Spleen (tissue), 11 donors: ENCODE results near the gene MORN4. TPM values are rescaled to one million over a fixed set of nuclear protein-coding genes. Genes with fewer than 3 reads are reported as not detected.

Experiments
- DNase-seq: peaks from one replicate; pipeline ENCODE4 v3.0.0-alpha.2; 2020
- H3K27ac ChIP-seq, 8 donors: fragments of 200-600 bp; sonication (generic) in 7 of 8; 1 replicate in 4 of 8; 2 replicates in 4 of 8; pipeline versions ENCODE4 v1.5.0 to v1.8.0; 2016 to 2021; ENCODE audit warnings: inconsistent platforms in 4 of 8, mild to moderate bottlenecking in 4 of 8, moderate library complexity in 1 of 8
- H3K27me3 ChIP-seq, 7 donors: fragments of 200-600 bp; sonication (generic) in 6 of 7; replicated peaks in 1 of 7; 1 replicate in 4 of 7; 2 replicates in 3 of 7; pipeline versions ENCODE4 v1.5.0 to v1.8.0; 2016 to 2021; ENCODE audit warnings: inconsistent platforms in 3 of 7, mild to moderate bottlenecking in 1 of 7
- H3K36me3 ChIP-seq, 6 donors: fragments of 200-600 bp; sonication (generic) in 5 of 6; 1 replicate in 4 of 6; 2 replicates in 2 of 6; pipeline versions ENCODE4 v1.5.0 to v1.8.0; 2016 to 2021; ENCODE audit warnings: inconsistent platforms in 2 of 6
- H3K4me1 ChIP-seq, 6 donors: fragments of 200-600 bp; sonication (generic) in 5 of 6; 1 replicate in 3 of 6; 2 replicates in 3 of 6; pipeline versions ENCODE4 v1.5.0 to v1.8.0; 2016 to 2021; ENCODE audit warnings: inconsistent platforms in 3 of 6
- H3K4me3 ChIP-seq, 8 donors: fragments of 200-600 bp; sonication (generic) in 7 of 8; 1 replicate in 4 of 8; 2 replicates in 4 of 8; pipeline versions ENCODE4 v1.5.0 to v1.8.0; 2016 to 2021; ENCODE audit warnings: inconsistent platforms in 4 of 8, mild to moderate bottlenecking in 4 of 8, moderate library complexity in 2 of 8
- H3K9me3 ChIP-seq, 8 donors: fragments of 200-600 bp; sonication (generic) in 7 of 8; 1 replicate in 4 of 8; 2 replicates in 4 of 8; pipeline versions ENCODE4 v1.5.0 to v1.8.0; 2016 to 2021; ENCODE audit warnings: inconsistent platforms in 4 of 8
- CTCF ChIP-seq, 11 experiments: fragments of 200-600 bp in 7 of 11; fragments of 450-650 bp in 4 of 11; sonication (generic) in 4 of 11; IDR thresholded peaks in 8 of 11; conservative IDR thresholded peaks in 3 of 11; 1 replicate in 7 of 11; 2 replicates in 4 of 11; pipeline versions ENCODE4 v1.4.0 to v1.8.0; 2016 to 2021; ENCODE audit warnings: antibody characterized with exemption in 11 of 11, inconsistent platforms in 4 of 11, mild to moderate bottlenecking in 1 of 11
- POLR2A ChIP-seq, 3 donors: fragments of 450-650 bp; IDR thresholded peaks; one replicate each; pipeline ENCODE4 v1.5.1; 2017; ENCODE audit warnings: antibody characterized with exemption in 3 of 3, mild to moderate bottlenecking in 1 of 3
- POLR2AphosphoS5 ChIP-seq, 3 donors: sonication (generic); formaldehyde crosslinking; IDR thresholded peaks; one replicate each; pipeline ENCODE4 v1.5.1; 2017; ENCODE audit warnings: antibody characterized with exemption in 3 of 3
- WGBS, 5 donors: extraction: QIAGEN DNeasy Blood & Tissue Kit in 3 of 5; methylation state at CpG; one replicate each; pipeline versions ENCODE4 v1.1.5 to v1.1.7; 2013 to 2018; 5-methylcytosine and 5-hydroxymethylcytosine counted together
- intact Hi-C: fragments of 100-400 bp; cut with DNase I; formaldehyde crosslinking; loops from one replicate; pipeline ENCODE4 v1.15.0; 2023; ENCODE audit warnings: low total_unique reads
- polyA plus RNA-seq, 3 donors: library from polyadenylated mRNA; stranded (reverse); fragments of 200-250 nt; gene quantifications; one replicate each; pipeline ENCODE4 v1.2.1, GENCODE V29; 2013
- total RNA-seq, 7 donors: library from RNA; depleted of rRNA in 3 of 7; stranded (reverse); fragments of >200 nt in 3 of 7; fragmentation: NEBNext Ultra II Directional in 4 of 7; extraction: Animal tissue kit (Norgen Biotek cat#: 25700) in 4 of 7; gene quantifications; one replicate each; pipeline versions ENCODE4 v1.1.0 to v1.2.1, GENCODE V29; 2016 to 2021
- donor health status: healthy with polysubstance abuse.
- donor health status: DM: no; HTN: no; CAD: no; lungs with moderate emphysema.
- donor health status: DM: no; HTN: no; CAD: no.
- donor health status: Bipolar disorder and iron deficiency.
- donor health status: healthy.
- donor health status: DM: no; HTN: no; CAD: no.
- donor health status: DM: yes; HTN: yes; CAD: no.

Gene MORN4
- total and polyA plus RNA-seq, 10 donors, result 1.6 to 5.0 (median 2.7) TPM

GRCh38 chr10:97669571-97669970, 36.3 kb upstream of the MORN4 start:
- intact Hi-C loops, result no loop called here
- TF ChIP-seq POLR2A (IDR thresholded peaks at IDR 0.05) (no peak), POLR2AphosphoS5 (IDR thresholded peaks at IDR 0.05) (no peak), CTCF (IDR thresholded peaks at IDR 0.05 in 8 of 11, conservative IDR thresholded peaks at IDR 0.05 in 3 of 11) (no peak)
- no peak overlapping the region for H3K27ac ChIP-seq
- H3K4me3 ChIP-seq, result no peak overlapping the region
- no peak for DNase-seq
- H3K4me1 ChIP-seq, result peaks cover 0 to 11% (median 0%) of the 10 kb centered on the region in 6 donors
- H3K36me3 ChIP-seq, result peaks cover 0 to 100% (median 59%) of the 10 kb centered on the region in 6 donors
- no peaks in the 10 kb centered on the region for H3K9me3 ChIP-seq
- H3K27me3 ChIP-seq, result no peaks in the 10 kb centered on the region
- WGBS, 5 donors, result 64 to 86% (median 76%) methylated on average over 1 of the region's 1 CpG

DNA sequence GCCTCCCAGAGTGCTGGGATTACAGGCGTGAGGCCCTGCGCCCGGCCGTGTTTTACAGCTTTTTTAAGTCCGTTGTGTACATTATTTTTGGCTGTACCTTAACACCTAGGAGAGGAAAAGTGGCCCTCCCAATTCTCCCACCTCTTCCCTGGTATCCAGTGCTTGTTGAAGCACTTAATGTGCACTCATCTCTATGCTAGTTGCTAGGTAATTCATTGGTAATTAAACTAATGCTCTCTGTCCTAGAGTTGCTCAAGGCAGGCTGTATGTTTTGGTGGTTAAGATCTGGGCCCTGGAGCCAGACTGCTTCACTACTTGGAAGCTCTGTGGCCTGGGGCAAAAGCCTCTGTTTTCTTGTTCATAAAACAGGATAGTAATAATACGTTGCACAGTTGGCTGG, 34.2 kb upstream of the MORN4 start:
- peaks cover 0 to 100% (median 60%) of the 10 kb centered on the region in 6 donors for H3K36me3 ChIP-seq
- TF ChIP-seq CTCF (IDR thresholded peaks at IDR 0.05 in 8 of 11, conservative IDR thresholded peaks at IDR 0.05 in 3 of 11) (no peak), POLR2A (IDR thresholded peaks at IDR 0.05) (no peak), POLR2AphosphoS5 (IDR thresholded peaks at IDR 0.05) (no peak)
- intact Hi-C loops, result no loop called here
- no peaks in the 10 kb centered on the region for H3K27me3 ChIP-seq
- no peak for DNase-seq
- no peak overlapping the region for H3K4me3 ChIP-seq
- no peaks in the 10 kb centered on the region for H3K4me1 ChIP-seq
- WGBS, 5 donors, result 86 to 97% (median 95%) methylated on average over 6 of the region's 6 CpGs
- H3K9me3 ChIP-seq, result no peaks in the 10 kb centered on the region
- H3K27ac ChIP-seq, result no peak overlapping the region

- Histone ChIP-seq H3K9me3 (no peaks in the 10 kb centered on the region), H3K27me3 (no peaks in the 10 kb centered on the region), H3K4me1 (no peaks in the 10 kb centered on the region), H3K27ac (no peak overlapping the region), H3K4me3 (no peak overlapping the region), H3K36me3 (peaks cover 0 to 100% (median 64%) of the 10 kb centered on the region in 6 donors)
- intact Hi-C loops, result no loop called here
- no peak for DNase-seq
- no peak for TF ChIP-seq POLR2A (IDR thresholded peaks at IDR 0.05)
- TF ChIP-seq POLR2AphosphoS5 (IDR thresholded peaks at IDR 0.05), result no peak
- no peak for TF ChIP-seq CTCF (IDR thresholded peaks at IDR 0.05 in 8 of 11, conservative IDR thresholded peaks at IDR 0.05 in 3 of 11)
- WGBS, 5 donors, result 91 to 99% (median 96%) methylated on average over 7 of the region's 7 CpGs
These were observed 33.7 kb upstream of the MORN4 start for GRCh38 chr10:97666992-97667391.

GRCh38 chr10:97664282-97664850, 31.1 kb upstream of the MORN4 start:
- Histone ChIP-seq H3K4me3 (no peak overlapping the region), H3K27ac (peak overlapping the region in 2 of 8 donors; percentile 2 to 44), H3K9me3 (no peaks in the 10 kb centered on the region), H3K4me1 (no peaks in the 10 kb centered on the region), H3K27me3 (no peaks in the 10 kb centered on the region), H3K36me3 (peaks cover 0 to 94% (median 56%) of the 10 kb centered on the region in 6 donors)
- 35 to 75% (median 52%) methylated on average over 1 of the region's 1 CpG for WGBS, 5 donors
- DNase-seq, result no peak
- intact Hi-C loops, result no loop called here
- TF ChIP-seq POLR2A (IDR thresholded peaks at IDR 0.05), result no peak
- TF ChIP-seq CTCF (IDR thresholded peaks at IDR 0.05 in 8 of 11, conservative IDR thresholded peaks at IDR 0.05 in 3 of 11), result no peak
